M059J (cell line): ENCODE data around the gene ATP2A3. TPM values are rescaled to one million over a fixed set of nuclear protein-coding genes. Genes with fewer than 3 reads are reported as not detected.

Source experiments
- DNase-seq: peaks from one replicate; pipeline ENCODE4 v3.0.0-alpha.2; 2012; ENCODE audit warnings: low read depth
- total RNA-seq: library from RNA; depleted of rRNA; stranded (reverse); fragments of >200 nt; shearing (Covaris generic); gene quantifications from 2 replicates; pipeline ENCODE4 v1.2.3, GENCODE V29; 2014

The ATP2A3 gene
- total RNA-seq, 1 experiment from 2014 or later: 0.10 TPM

GRCh38 chr17:3973495-3974137 lies 9.4 kb upstream of the ATP2A3 start:
- no peak for DNase-seq

- no peak for DNase-seq
Measured at GRCh38 chr17:3972931-3973330, 8.7 kb upstream of the ATP2A3 start.

- no peak for DNase-seq
Measured at GRCh38 chr17:3972281-3972731, 8.1 kb upstream of the ATP2A3 start.

- DNase-seq: no peak
Measured at GRCh38 chr17:3970668-3971067, 6.4 kb upstream of the ATP2A3 start.

- no peak for DNase-seq
Measured at GRCh38 chr17:3969963-3970362, 5.7 kb upstream of the ATP2A3 start.

GRCh38 chr17:3968886-3969524 lies 4.8 kb upstream of the ATP2A3 start:
- no peak for DNase-seq

- no peak for DNase-seq
Measured at GRCh38 chr17:3968015-3968414, 3.8 kb upstream of the ATP2A3 start.

- no peak for DNase-seq
Measured at GRCh38 chr17:3966720-3967363, 2.6 kb upstream of the ATP2A3 start.

GRCh38 chr17:3965118-3965800 lies 1.0 kb upstream of the ATP2A3 start:
- DNase-seq: peak; percentile 57

GRCh38 chr17:3963237-3964201 lies 718 bp downstream of the ATP2A3 start:
- no peak for DNase-seq

- no peak for DNase-seq
Measured at GRCh38 chr17:3962965-3963236, 1.3 kb downstream of the ATP2A3 start.

- DNase-seq: no peak
Measured at GRCh38 chr17:3962217-3962964, 1.8 kb downstream of the ATP2A3 start.

- no peak for DNase-seq
Measured at GRCh38 chr17:3961564-3962047, 2.6 kb downstream of the ATP2A3 start.

GRCh38 chr17:3960764-3961163 lies 3.5 kb downstream of the ATP2A3 start:
- no peak for DNase-seq

GRCh38 chr17:3959921-3960601 lies 4.2 kb downstream of the ATP2A3 start:
- DNase-seq: no peak

- DNase-seq: peak; percentile 66
Measured at GRCh38 chr17:3959295-3959899, 4.8 kb downstream of the ATP2A3 start.

- DNase-seq: no peak
Measured at GRCh38 chr17:3957735-3958599, 6.3 kb downstream of the ATP2A3 start.

- DNase-seq: no peak
Measured at GRCh38 chr17:3956983-3957382, 7.3 kb downstream of the ATP2A3 start.
